COR-L47 (cell line): ENCODE data around the gene PPP4C.
"Not testable (repeated sequence)": the region's sequence is repeated elsewhere in the genome, so short reads cannot be mapped to it uniquely, and the experiment has no call there.

ENCODE experiments used
- DNase-seq: peaks from one replicate; lab custom pipeline; 2025; lab: John Stamatoyannopoulos, UW

Gene PPP4C

GRCh38 chr16:30075503-30076275 lies at the start of gene PPP4C:
Gene PPP4C, plus strand, starts transcription at chr16:30075994. Its CDS starts 384 bp downstream, at chr16:30076378.
- peak; percentile 78 for DNase-seq

DNA sequence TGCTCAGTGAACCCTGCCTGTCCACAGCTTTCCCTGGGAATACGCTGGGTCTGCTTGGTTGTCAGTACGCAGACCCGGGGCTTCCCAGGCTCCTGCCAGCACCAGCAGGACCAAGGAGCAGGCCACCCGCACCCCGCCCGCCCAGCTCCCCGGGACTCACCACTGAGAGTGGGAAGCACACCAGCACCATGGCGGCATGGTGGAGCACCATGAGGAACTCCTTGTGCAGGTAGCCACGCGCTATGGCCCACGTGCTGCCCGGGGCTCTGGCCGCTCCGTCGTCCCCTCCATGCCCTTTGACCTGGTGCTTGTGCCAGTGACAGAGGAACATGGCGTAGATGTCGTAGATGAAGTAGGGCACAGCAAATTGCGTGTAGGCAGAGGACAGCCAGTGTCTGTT lies 49.3 kb upstream of the PPP4C start:
- DNase-seq: no peak

DNA sequence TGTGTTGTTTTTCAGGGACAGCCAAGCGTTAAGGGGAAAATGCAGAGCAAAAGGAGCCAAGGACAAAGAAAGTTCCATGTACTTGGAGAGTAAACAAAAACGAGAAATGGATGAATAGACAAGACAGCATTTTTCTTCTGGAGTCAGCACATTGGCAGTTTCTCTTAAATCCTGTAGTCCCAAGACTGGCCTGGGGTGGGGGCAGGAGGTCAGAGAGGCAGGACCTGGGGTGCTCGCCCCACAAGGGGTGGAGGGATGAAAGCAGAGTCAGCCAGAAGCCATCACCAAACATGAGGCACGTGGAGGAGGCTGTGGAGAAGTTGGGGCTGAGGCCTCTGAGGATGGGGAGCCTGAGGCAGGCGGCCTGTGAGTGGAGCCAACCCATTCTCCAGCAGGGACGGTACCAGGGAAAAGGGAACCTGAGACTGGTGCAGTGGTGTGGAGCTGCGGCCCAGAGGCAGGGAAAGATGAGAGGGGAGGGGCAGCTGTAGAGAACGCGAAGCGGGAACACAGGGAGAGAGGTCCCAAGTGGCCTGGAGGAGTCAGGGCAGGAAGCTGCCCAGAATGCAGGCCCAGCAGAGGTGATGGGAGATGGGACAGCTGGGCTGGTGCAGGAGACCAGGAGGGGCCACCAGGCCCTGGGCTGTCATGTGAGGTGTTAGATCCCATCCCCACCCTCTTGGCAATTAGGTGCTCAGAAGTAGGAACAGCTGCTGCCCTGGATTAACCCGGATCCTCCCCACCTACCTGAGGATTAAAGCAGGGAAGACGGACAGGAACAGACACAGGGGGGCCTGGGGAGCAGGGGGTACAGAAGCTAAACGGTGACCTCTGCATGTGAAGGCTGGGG lies 48.0 kb upstream of the PPP4C start:
- DNase-seq: no peak

- DNase-seq: no peak
Observed at GRCh38 chr16:30028438-30029076, 47.2 kb upstream of the PPP4C start.

GRCh38 chr16:30030011-30030685 lies 45.6 kb upstream of the PPP4C start:
- no peak for DNase-seq

DNA sequence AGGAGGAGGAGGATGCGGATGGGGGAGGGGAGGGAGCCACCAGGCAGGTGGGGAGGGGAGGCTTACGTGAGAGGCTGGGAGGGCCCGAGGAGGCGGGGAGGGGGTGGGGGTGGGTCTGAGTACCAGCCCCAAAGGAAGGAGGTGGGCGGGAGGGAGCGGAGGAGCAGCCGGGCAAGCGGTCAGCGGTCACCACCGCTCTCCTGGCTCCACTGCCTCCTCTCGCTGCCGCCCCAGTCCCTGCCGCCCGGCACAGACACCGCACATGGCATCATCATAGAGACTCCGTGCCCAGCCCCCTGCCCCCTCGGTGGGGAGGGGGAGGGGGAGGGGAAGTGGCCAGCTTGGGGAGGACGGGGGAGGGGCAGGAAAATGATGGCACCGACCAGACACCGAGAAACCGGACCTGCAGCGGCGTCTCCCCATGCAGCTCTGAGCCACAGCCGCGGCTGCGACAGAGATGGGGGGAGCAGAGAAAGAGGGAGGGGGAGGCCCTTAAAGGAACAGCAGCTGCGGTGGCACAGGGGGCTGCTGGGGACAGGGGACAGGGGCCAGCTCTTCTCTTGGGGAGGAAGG lies 44.9 kb upstream of the PPP4C start, which contains the start of gene TLCD3B:
Gene TLCD3B, minus strand, starts transcription at position 431 of the 573 bp plus-strand sequence. CDS start 744 bp downstream, outside the sequence.
- DNase-seq: peak; percentile 54

DNA sequence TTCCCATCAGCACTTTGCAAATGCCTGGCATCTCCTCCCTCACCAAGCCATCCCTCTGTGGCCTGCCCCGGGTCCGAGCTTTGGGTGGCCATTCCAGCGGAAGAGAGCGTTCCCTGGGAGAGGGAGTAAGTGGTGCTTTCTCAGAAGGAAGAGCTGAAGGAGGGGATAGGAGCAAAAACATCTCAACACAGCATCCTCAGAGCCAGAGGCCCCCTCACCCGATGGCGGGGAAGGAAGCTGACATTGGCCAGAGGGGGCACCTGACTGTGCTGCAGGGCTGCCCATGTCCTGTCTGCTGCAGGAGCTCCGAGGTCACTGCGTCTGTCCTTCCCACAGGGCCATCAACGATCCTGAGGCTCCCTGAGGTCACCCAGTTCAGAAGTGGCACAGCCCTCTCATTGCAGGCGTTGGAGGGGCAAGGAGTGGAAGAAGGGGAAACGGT lies 44.3 kb upstream of the PPP4C start:
- no peak for DNase-seq

- peak; percentile 73 for DNase-seq
Observed at GRCh38 chr16:30032083-30032819, 43.5 kb upstream of the PPP4C start.

DNA sequence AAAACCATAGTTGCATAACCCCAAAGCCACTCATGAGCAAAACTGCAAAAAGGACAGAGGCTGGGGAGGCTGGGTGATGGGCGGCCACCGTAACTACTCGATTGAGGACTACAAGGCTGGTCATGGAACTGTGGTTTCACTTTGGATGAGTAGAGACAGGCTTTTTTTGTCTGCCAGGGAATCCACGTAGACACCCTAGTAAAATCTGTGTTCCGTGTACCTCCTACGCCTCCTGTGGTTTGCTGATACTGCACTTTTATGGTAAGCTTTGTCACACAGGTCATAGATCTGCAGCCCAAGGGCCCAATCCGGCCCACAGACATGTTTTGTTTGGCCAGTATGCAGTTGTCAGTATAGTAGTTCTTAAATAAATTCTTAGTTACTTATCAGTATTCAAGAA lies 42.5 kb upstream of the PPP4C start:
- no peak for DNase-seq

DNA sequence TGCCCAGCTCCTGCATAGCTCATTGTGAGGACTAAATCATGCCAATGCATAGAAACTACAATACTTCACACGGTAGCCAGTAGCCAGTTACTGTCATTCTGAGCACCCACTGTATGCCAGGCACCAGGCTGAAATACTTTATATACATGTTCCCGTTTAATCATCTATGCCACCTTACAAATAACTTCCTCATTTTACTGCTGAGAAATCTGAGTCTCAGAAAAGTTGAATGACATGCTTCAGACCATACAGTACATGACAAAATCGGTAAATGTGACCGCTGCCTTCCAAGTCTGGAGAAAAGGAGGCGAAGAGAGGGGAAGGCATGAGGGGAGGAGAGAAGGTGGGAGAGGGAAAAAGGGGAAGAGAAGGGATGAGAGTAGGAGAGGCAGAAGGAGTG lies 35.6 kb upstream of the PPP4C start:
- no peak for DNase-seq

GRCh38 chr16:30040690-30041089 lies 35.1 kb upstream of the PPP4C start:
- not testable (repeated sequence) for DNase-seq

- no peak for DNase-seq
Observed at GRCh38 chr16:30041841-30042240, 34.0 kb upstream of the PPP4C start.

DNA sequence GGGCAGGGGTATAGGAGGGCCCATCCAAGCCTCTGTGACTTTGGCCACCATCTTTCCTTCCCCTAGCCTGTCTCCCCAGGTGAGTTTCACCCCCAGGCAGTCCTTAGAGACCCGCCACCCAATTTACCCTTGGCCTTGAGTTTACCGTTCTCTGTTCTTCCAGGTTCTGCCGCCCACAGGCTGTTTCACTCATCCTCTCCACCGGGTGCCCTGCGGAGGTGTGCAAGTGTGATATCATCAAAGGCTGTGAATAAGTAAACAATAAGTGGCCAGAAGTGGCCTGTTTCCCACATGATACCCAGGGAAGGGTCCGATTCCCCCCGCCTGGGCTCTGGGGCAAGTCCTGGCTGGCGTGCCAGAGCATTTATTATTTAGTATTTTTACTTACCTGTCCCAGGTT lies 29.6 kb upstream of the PPP4C start:
- no peak for DNase-seq

DNA sequence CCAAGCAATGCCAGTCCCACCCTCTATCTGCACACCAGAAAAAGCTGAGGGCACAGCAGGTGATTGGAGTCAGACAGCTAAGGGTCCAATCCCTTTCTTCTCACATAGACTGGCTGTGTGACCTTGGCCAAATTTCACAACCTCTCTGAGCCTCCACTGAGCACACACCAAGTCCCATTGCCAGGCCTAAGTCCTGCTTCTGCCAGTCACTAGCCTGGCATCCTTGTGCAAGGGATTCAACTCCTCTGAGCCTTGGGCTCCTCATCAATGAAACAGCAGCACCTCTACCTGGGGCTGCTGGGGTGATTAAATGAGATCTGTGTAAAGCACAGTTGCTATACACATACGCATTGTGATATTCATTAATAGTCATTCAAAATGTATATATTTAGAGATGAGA lies 29.2 kb upstream of the PPP4C start:
- no peak for DNase-seq

DNA sequence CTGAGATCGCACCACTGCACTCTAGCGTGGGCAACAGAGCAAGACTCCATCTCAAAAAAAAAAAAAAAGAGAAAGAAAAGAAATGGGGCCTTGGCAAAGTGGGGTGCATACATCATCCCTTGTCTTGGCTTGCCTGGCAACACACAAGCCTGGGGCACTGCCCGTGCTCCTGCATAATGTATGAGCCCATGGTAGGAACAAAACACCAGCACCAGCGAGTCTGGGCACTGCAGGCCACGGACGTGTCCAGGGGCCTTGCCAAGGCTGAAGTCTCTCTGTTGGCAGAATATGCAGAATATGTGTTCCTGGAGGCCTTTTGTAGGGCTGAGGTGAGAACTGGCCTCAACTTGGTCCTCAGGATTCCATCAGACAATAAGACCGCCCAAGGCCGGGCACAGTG lies 25.9 kb upstream of the PPP4C start:
- no peak for DNase-seq

GRCh38 chr16:30051518-30051917 lies 24.3 kb upstream of the PPP4C start:
- no peak for DNase-seq

GRCh38 chr16:30052671-30053372 lies 23.0 kb upstream of the PPP4C start:
- DNase-seq: peak; percentile 96

- peak; percentile 22 for DNase-seq
Observed at GRCh38 chr16:30053376-30054015, 22.3 kb upstream of the PPP4C start.

DNA sequence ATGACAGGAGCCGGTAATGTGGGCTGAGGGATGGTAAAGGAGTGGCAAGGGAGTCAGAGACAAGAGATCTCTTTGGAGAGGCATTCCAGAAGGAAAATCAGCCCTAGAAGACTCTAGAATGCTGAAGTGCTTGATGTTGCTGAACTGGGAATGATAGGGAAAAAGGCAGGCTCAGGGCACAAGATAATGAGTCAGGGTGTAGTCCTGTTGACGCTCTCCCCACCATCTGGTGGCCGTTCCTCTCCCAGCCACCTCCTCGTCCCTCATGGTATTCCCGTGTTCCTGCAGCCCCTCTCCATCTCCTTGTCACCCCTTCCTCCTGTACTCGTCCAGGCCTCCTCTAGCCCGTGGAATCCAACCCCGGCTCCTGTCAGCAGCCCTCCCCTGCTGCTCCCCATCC lies 21.3 kb upstream of the PPP4C start:
- no peak for DNase-seq
